PC-3 (cell line): ENCODE results near the gene PHLDB1. TPM values are rescaled to one million over a fixed set of nuclear protein-coding genes. Genes with fewer than 3 reads are reported as not detected.

Source experiments
- ATAC-seq: fragments of 200-7000 bp; cut with Tn5 transposase; 2 replicates; pipeline ENCODE4 v1.9.1; 2020; ENCODE audit warnings: mild to moderate bottlenecking, moderate library complexity
- BruUV-seq: library from RNA; stranded (reverse); fragments of 400-500 nt; replicated peaks from 2 replicates; lab custom pipeline; 2021; lab: Mats Ljungman, UMichigan
- CTCF ChIA-PET: fragments of 300-600 bp; sonication (Branson Sonifier 250); formaldehyde crosslinking; loops from one replicate; lab custom pipeline; 2022; ENCODE audit warnings: antibody characterized with exemption; lab: Charles Lee
- POLR2A ChIA-PET: fragments of 300-600 bp; sonication (Branson Sonifier 250); formaldehyde crosslinking; loops from one replicate; lab custom pipeline; 2022; ENCODE audit warnings: antibody characterized with exemption; ENCODE audit not compliant: unreplicated experiment; lab: Charles Lee
- DNase-seq: peaks from one replicate; pipeline ENCODE4 v3.0.0-alpha.2; 2015
- H2AFZ ChIP-seq: fragments of 300-600 bp; sonication (generic); 2 replicates; pipeline ENCODE4 v1.6.0; 2016; ENCODE audit warnings: antibody characterized with exemption, low read length
- H3F3A ChIP-seq: fragments of 300-600 bp; sonication (generic); one replicate; pipeline ENCODE4 v1.6.0; 2017; ENCODE audit warnings: antibody characterized with exemption, low read length, control low read depth, mild to moderate bottlenecking; ENCODE audit not compliant: unreplicated experiment
- H3K27ac ChIP-seq: fragments of 300-600 bp; sonication (generic); 2 replicates; pipeline ENCODE4 v1.5.1; 2016; ENCODE audit warnings: mild to moderate bottlenecking, low read length
- H3K27me3 ChIP-seq: fragments of 300-600 bp; sonication (generic); 2 replicates; pipeline ENCODE4 v1.6.1; 2016; ENCODE audit warnings: low read length, mixed read lengths
- H3K36me3 ChIP-seq: fragments of 300-600 bp; sonication (generic); 2 replicates; pipeline ENCODE4 v1.6.1; 2016; ENCODE audit warnings: low read depth, mixed run types, low read length, mixed read lengths
- H3K4me1 ChIP-seq: fragments of 300-600 bp; sonication (generic); 2 replicates; pipeline ENCODE4 v1.5.1; 2016; ENCODE audit warnings: low read length; ENCODE audit not compliant: insufficient read depth
- H3K4me2 ChIP-seq: fragments of 300-600 bp; sonication (generic); 2 replicates; pipeline ENCODE4 v1.6.0; 2016; ENCODE audit warnings: low read length
- H3K4me3 ChIP-seq: fragments of 300-600 bp; sonication (generic); 2 replicates; pipeline ENCODE4 v1.5.1; 2016; ENCODE audit warnings: mild to moderate bottlenecking, low read length, mixed read lengths
- H3K79me2 ChIP-seq: fragments of 300-600 bp; sonication (generic); 2 replicates; pipeline ENCODE4 v1.6.1; 2017; ENCODE audit warnings: low read length, mixed read lengths
- H3K9ac ChIP-seq: fragments of 300-600 bp; sonication (generic); 2 replicates; pipeline ENCODE4 v1.6.0; 2016; ENCODE audit warnings: mild to moderate bottlenecking, low read length
- H3K9me2 ChIP-seq: fragments of 300-600 bp; sonication (generic); replicated peaks from 2 replicates; pipeline ENCODE4 v1.6.1; 2016; ENCODE audit warnings: mixed run types, low read length, mixed read lengths
- H3K9me3 ChIP-seq: fragments of 300-600 bp; sonication (generic); 2 replicates; pipeline ENCODE4 v1.6.1; 2016; ENCODE audit warnings: low read length, mixed read lengths
- H4K20me1 ChIP-seq: fragments of 300-600 bp; sonication (generic); 2 replicates; pipeline ENCODE4 v1.6.1; 2016; ENCODE audit warnings: low read length, mixed read lengths
- CTCF ChIP-seq: fragments of 300-600 bp; sonication (generic); conservative IDR thresholded peaks from 2 replicates; pipeline ENCODE4 v1.5.1; 2017; ENCODE audit warnings: antibody characterized with exemption, low read depth, mild to moderate bottlenecking, low read length
- EZH2 ChIP-seq: fragments of 300-600 bp; sonication (generic); IDR thresholded peaks from one replicate; pipeline ENCODE4 v1.6.1; 2017; ENCODE audit warnings: antibody characterized with exemption, mild to moderate bottlenecking, low read length; ENCODE audit not compliant: unreplicated experiment
- EZH2phosphoT487 ChIP-seq: fragments of 300-600 bp; sonication (generic); IDR thresholded peaks from 2 replicates; pipeline ENCODE4 v1.6.1; 2018; ENCODE audit warnings: mild to moderate bottlenecking, antibody characterized with exemption, low read length, borderline replicate concordance
- intact Hi-C: fragments of 100-400 bp; cut with micrococcal nuclease; formaldehyde crosslinking; loops from 2 replicates; pipeline ENCODE4 v1.9.0; 2023
- total RNA-seq: library from RNA; depleted of rRNA; stranded (reverse); fragments of >200 nt; gene quantifications from 2 replicates; pipeline ENCODE4 v1.2.3, GENCODE V29; 2014

PHLDB1 gene
- total RNA-seq, 1 experiment from 2014 or later = 36.1 TPM

GRCh38 chr11:118608360-118609227, 1.2 kb downstream of the PHLDB1 start:
- Histone ChIP-seq H3K27ac (no peak overlapping the region), H3K4me3 (peak overlapping the region; percentile 85), H3K9me2 (no peaks in the 10 kb centered on the region), H3K79me2 (no peaks in the 10 kb centered on the region), H3F3A (no peaks in the 10 kb centered on the region), H3K4me2 (peak overlapping the region; percentile 100), H3K4me1 (peaks cover 5% of the 10 kb centered on the region; the same call in 1 of the 2 replicates), H3K9ac (peak overlapping the region; percentile 73), H3K9me3 (no peaks in the 10 kb centered on the region), H3K36me3 (no peaks in the 10 kb centered on the region), H2AFZ (peak overlapping the region; percentile 97), H3K27me3 (no peaks in the 10 kb centered on the region), H4K20me1 (no peaks in the 10 kb centered on the region)
- ChIA-PET POLR2A (interaction anchor here (0.5 kb wide), 1 partner anchor 11 kb away, joined by 3 read pairs; no protein-coding TSS in a partner anchor), CTCF (interaction anchor here (0.5 to 1.5 kb wide), 6 partner anchors 14 to 336 kb away, joined by 3 to 8 read pairs (median 4); no protein-coding TSS in a partner anchor)
- TF ChIP-seq EZH2phosphoT487 = no peak
- TF ChIP-seq CTCF = no peak
- no peak for TF ChIP-seq EZH2
- peak; percentile 70 for ATAC-seq
- intact Hi-C loops = loop anchor here (2.0 kb wide), 1 partner anchor 26 kb away; no protein-coding TSS in a partner anchor
- BruUV-seq = no TSS peak
- DNase-seq = peak; percentile 52

GRCh38 chr11:118609380-118610224, 2.2 kb downstream of the PHLDB1 start:
- no peaks in the 10 kb centered on the region for H3K27me3 ChIP-seq
- no peaks in the 10 kb centered on the region for H3K9me3 ChIP-seq
- ChIA-PET POLR2A (no interaction called here), CTCF (interaction anchor here (0.6 to 1.5 kb wide), 4 partner anchors 13 to 80 kb away, joined by 3 to 8 read pairs (median 3); no protein-coding TSS in a partner anchor)
- no peak overlapping the region for H2AFZ ChIP-seq
- H3K4me1 ChIP-seq = peaks cover 5% of the 10 kb centered on the region; the same call in 1 of the 2 replicates
- H3K79me2 ChIP-seq = no peaks in the 10 kb centered on the region
- no TSS peak for BruUV-seq
- no peak overlapping the region for H3K4me2 ChIP-seq
- no peak overlapping the region for H3K27ac ChIP-seq
- DNase-seq (no peak), ATAC-seq (no peak)
- TF ChIP-seq EZH2 = no peak
- TF ChIP-seq CTCF = no peak
- TF ChIP-seq EZH2phosphoT487 = no peak
- no peak overlapping the region for H3K4me3 ChIP-seq
- no peak overlapping the region for H3K9ac ChIP-seq
- H4K20me1 ChIP-seq = no peaks in the 10 kb centered on the region
- intact Hi-C loops = loop anchor here (2.0 kb wide), 1 partner anchor 25 kb away; no protein-coding TSS in a partner anchor
- H3F3A ChIP-seq = no peaks in the 10 kb centered on the region
- H3K36me3 ChIP-seq = no peaks in the 10 kb centered on the region
- H3K9me2 ChIP-seq = no peaks in the 10 kb centered on the region
